ENCODE data around the gene SULT4A1. TPM values are rescaled to one million over a fixed set of nuclear protein-coding genes. Genes with fewer than 3 reads are reported as not detected.
"Not testable (repeated sequence)": the region's sequence is repeated elsewhere in the genome, so short reads cannot be mapped to it uniquely, and the experiment has no call there.

Gene SULT4A1
- total and polyA plus RNA-seq, 2 donors (not counting 1 experiment from before 2014, with no cell fraction given), result not detected

GRCh38 chr22:43869799-43870198 lies 7.5 kb upstream of the SULT4A1 start:
- no peak overlapping the region for H3K4me3 ChIP-seq (ENCODE audit: control extremely low read depth in 1 of 5, extremely low read depth in 1 of 5, insufficient read depth in 1 of 5, low read depth in 2 of 5, low read length in 4 of 5)
- ATAC-seq (ENCODE audit: low read depth) (no peak), DNase-seq (no peak)
- H4K20me1 ChIP-seq (ENCODE audit: control insufficient read depth, insufficient read depth, low read length, poor library complexity, severe bottlenecking), result no peaks in the 10 kb centered on the region
- Mint-ChIP-seq H3K9me3 (ENCODE audit: insufficient read depth) (peaks cover 13% of the 10 kb centered on the region), H3K4me1 (no peaks in the 10 kb centered on the region), H3K4me3 (no peak overlapping the region), H3K27me3 (peaks cover 32% of the 10 kb centered on the region), H3K27ac (no peak overlapping the region)
- peaks cover 0 to 15% (median 0%) of the 10 kb centered on the region in 3 donors for H3K9me3 ChIP-seq (ENCODE audit: control extremely low read depth in 1 of 3, control insufficient read depth in 2 of 3, insufficient read depth in 1 of 3, low read length in 2 of 3)
- H3K36me3 ChIP-seq (replicated peaks in 1 of 2; ENCODE audit: control extremely low read depth in 1 of 2, control insufficient read depth in 1 of 2, extremely low read depth in 1 of 2, insufficient read depth in 2 of 2, low read length in 1 of 2), result no peaks in the 10 kb centered on the region
- CTCF ChIA-PET, result interaction anchor here (0.6 kb wide), 1 partner anchor 501 kb away, joined by 3 read pairs; no protein-coding TSS in a partner anchor
- H3K9ac ChIP-seq (ENCODE audit: low read length), result no peak overlapping the region
- TF ChIP-seq EZH2 (IDR thresholded peaks at IDR 0.05; ENCODE audit: borderline replicate concordance, insufficient read depth, low read depth, low read length, poor library complexity, severe bottlenecking), result no peak
- TF ChIP-seq, protein P1, sequence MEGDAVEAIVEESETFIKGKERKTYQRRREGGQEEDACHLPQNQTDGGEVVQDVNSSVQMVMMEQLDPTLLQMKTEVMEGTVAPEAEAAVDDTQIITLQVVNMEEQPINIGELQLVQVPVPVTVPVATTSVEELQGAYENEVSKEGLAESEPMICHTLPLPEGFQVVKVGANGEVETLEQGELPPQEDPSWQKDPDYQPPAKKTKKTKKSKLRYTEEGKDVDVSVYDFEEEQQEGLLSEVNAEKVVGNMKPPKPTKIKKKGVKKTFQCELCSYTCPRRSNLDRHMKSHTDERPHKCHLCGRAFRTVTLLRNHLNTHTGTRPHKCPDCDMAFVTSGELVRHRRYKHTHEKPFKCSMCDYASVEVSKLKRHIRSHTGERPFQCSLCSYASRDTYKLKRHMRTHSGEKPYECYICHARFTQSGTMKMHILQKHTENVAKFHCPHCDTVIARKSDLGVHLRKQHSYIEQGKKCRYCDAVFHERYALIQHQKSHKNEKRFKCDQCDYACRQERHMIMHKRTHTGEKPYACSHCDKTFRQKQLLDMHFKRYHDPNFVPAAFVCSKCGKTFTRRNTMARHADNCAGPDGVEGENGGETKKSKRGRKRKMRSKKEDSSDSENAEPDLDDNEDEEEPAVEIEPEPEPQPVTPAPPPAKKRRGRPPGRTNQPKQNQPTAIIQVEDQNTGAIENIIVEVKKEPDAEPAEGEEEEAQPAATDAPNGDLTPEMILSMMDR (IDR thresholded peaks at IDR 0.05), result no peak
- no peak overlapping the region for H3K27ac ChIP-seq (ENCODE audit: low read length in 2 of 2)
- no peaks in the 10 kb centered on the region for H3K4me1 ChIP-seq (ENCODE audit: control insufficient read depth in 2 of 2, insufficient read depth in 2 of 2, low read length in 2 of 2)
- no peak overlapping the region for H3K4me2 ChIP-seq (replicated peaks; ENCODE audit: low read depth, low read length, poor library complexity, severe bottlenecking)
- no peaks in the 10 kb centered on the region for H3K79me2 ChIP-seq (ENCODE audit: control insufficient read depth, insufficient read depth, low read length)
- H2AFZ ChIP-seq (ENCODE audit: insufficient read depth, low read depth, low read length, poor library complexity, severe bottlenecking), result no peak overlapping the region
- POLR2A ChIA-PET, result no interaction called here
- H3K27me3 ChIP-seq (replicated peaks in 1 of 4; ENCODE audit: control extremely low read depth in 1 of 4, control insufficient read depth in 3 of 4, insufficient read depth in 4 of 4, low read length in 3 of 4), result peaks cover 0 to 7% (median 0%) of the 10 kb centered on the region in 4 experiments
- intact Hi-C loops (cut with micrococcal nuclease), result no loop called here
- WGBS (ENCODE audit: insufficient coverage), result no CpG with 5 or more reads among the region's 5 CpGs

DNA sequence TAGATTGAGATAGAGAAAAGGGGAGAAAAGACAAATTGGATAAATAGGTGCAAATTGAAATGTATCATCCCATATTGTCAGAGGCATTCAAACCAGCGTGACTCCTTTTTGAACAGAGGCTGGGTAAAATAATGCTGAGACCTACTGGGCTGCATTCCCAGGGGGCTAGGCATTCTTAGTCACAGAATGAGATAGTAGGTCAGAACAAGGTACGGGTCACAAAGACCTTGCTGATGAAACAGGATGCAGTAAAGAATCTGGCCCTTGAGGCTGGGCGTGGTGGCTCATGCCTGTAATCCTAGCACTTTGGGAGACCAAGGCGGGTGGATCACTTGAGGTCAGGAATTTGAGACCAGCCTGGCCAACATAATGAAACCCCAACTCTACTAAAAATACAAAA lies 6.7 kb upstream of the SULT4A1 start:
- peaks cover 13% of the 10 kb centered on the region for H3K9me3 Mint-ChIP-seq (ENCODE audit: insufficient read depth)
- H3K4me1 Mint-ChIP-seq; H3K4me2 ChIP-seq (replicated peaks; ENCODE audit: low read depth, low read length, poor library complexity, severe bottlenecking); H3K4me1 ChIP-seq (ENCODE audit: control insufficient read depth in 2 of 2, insufficient read depth in 2 of 2, low read length in 2 of 2); H3K27ac Mint-ChIP-seq; CTCF ChIA-PET; H3K36me3 ChIP-seq (replicated peaks in 1 of 2; ENCODE audit: control extremely low read depth in 1 of 2, control insufficient read depth in 1 of 2, extremely low read depth in 1 of 2, insufficient read depth in 2 of 2, low read length in 1 of 2); H3K79me2 ChIP-seq (ENCODE audit: control insufficient read depth, insufficient read depth, low read length); H3K4me3 Mint-ChIP-seq; POLR2A ChIA-PET; intact Hi-C loops (cut with micrococcal nuclease); H3K4me3 ChIP-seq (ENCODE audit: control extremely low read depth in 1 of 5, extremely low read depth in 1 of 5, insufficient read depth in 1 of 5, low read depth in 2 of 5, low read length in 4 of 5); H2AFZ ChIP-seq (ENCODE audit: insufficient read depth, low read depth, low read length, poor library complexity, severe bottlenecking); H3K9ac ChIP-seq (ENCODE audit: low read length); H3K27ac ChIP-seq (ENCODE audit: low read length in 2 of 2); ATAC-seq (ENCODE audit: low read depth); H4K20me1 ChIP-seq (ENCODE audit: control insufficient read depth, insufficient read depth, low read length, poor library complexity, severe bottlenecking); DNase-seq: not testable (repeated sequence)
- Histone ChIP-seq H3K9me3 (ENCODE audit: control extremely low read depth in 1 of 3, control insufficient read depth in 2 of 3, insufficient read depth in 1 of 3, low read length in 2 of 3) (peaks cover 0 to 12% (median 0%) of the 10 kb centered on the region in 3 donors), H3K27me3 (replicated peaks in 1 of 4; ENCODE audit: control extremely low read depth in 1 of 4, control insufficient read depth in 3 of 4, insufficient read depth in 4 of 4, low read length in 3 of 4) (peaks cover 0 to 10% (median 5%) of the 10 kb centered on the region in 4 experiments)
- H3K27me3 Mint-ChIP-seq, result peaks cover 34% of the 10 kb centered on the region
- WGBS (ENCODE audit: insufficient coverage), result 94% methylated on average over 4 of the region's 4 CpGs

Data from B cell (primary cell).